Thoracic aorta (tissue), 2 donors: ENCODE results near the gene AGBL3. TPM values are rescaled to one million over a fixed set of nuclear protein-coding genes. Genes with fewer than 3 reads are reported as not detected.

Source experiments
- ATAC-seq: fragments of 150-250 bp; one replicate; pipeline ENCODE4 v1.8.0; 2017; ENCODE audit warnings: low read depth; ENCODE audit not compliant: insufficient number of reproducible peaks, low FRiP score
- DNase-seq: peaks from one replicate; pipeline ENCODE4 v3.0.0-alpha.2; 2020; ENCODE audit warnings: low spot score
- H3K27ac ChIP-seq, 2 donors: fragments of 200-600 bp; sonication (generic); 1 replicate in 1 of 2; 2 replicates in 1 of 2; pipeline ENCODE4 v1.5.1; 2016; ENCODE audit warnings: mild to moderate bottlenecking in 2 of 2, moderate library complexity in 2 of 2
- H3K27me3 ChIP-seq: fragments of 200-600 bp; sonication (generic); replicated peaks from 2 replicates; pipeline ENCODE4 v1.6.0; 2016; ENCODE audit warnings: mild to moderate bottlenecking; ENCODE audit not compliant: insufficient read depth
- H3K36me3 ChIP-seq: fragments of 200-600 bp; sonication (generic); one replicate; pipeline ENCODE4 v1.5.1; 2016
- H3K4me1 ChIP-seq, 2 donors: fragments of 200-600 bp; sonication (generic); 1 replicate in 1 of 2; 2 replicates in 1 of 2; pipeline versions ENCODE4 v1.5.1 to v1.6.0; 2016; ENCODE audit warnings: low read depth in 2 of 2, mild to moderate bottlenecking in 1 of 2; ENCODE audit not compliant: control insufficient read depth in 1 of 2
- H3K4me3 ChIP-seq: fragments of 200-600 bp; sonication (generic); 2 replicates; pipeline ENCODE4 v1.5.1; 2016; ENCODE audit warnings: mild to moderate bottlenecking
- H3K9me3 ChIP-seq: fragments of 200-600 bp; sonication (generic); 2 replicates; pipeline ENCODE4 v1.5.1; 2016
- CTCF ChIP-seq: fragments of 200-600 bp; sonication (generic); IDR thresholded peaks from one replicate; pipeline ENCODE4 v1.5.1; 2019; ENCODE audit warnings: antibody characterized with exemption
- total RNA-seq, 2 donors: library from RNA; depleted of rRNA; stranded (reverse); fragments of >200 nt; gene quantifications; one replicate each; pipeline versions ENCODE4 v1.1.0 to v1.2.3, GENCODE V29; 2016

AGBL3 gene
- total RNA-seq, 2 donors from 2014 or later: 0.28 to 0.54 TPM

- Histone ChIP-seq H3K36me3 (no peaks in the 10 kb centered on the region), H3K27me3 (no peaks in the 10 kb centered on the region), H3K4me3 (no peak overlapping the region), H3K9me3 (no peaks in the 10 kb centered on the region), H3K4me1 (peaks cover 0 to 6% of the 10 kb centered on the region in 2 donors), H3K27ac (no peak overlapping the region)
- no peak for TF ChIP-seq CTCF
- no peak for DNase-seq
- no peak for ATAC-seq
Measured at GRCh38 chr7:135100856-135101255, 114.5 kb downstream of the AGBL3 start.

DNA sequence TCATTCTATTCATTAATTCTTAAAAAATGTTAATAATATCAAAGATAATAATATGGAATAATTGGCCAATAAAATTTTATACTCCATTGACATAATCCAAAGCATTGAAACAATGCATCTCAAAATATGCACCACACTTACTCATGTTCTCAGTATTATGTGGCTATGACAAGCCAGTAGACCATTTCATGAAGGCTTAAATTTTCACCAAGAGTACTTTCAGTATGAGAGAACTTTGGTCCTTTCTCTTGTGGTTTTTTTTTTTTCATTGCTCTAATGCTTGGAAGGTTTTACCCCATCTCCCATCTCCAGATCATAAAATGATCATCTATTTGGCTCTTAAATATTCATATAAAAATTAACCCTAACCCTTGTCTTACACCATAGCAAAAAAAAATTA is 116.1 kb downstream of the AGBL3 start:
- TF ChIP-seq CTCF: no peak
- no peak for DNase-seq
- H3K27ac ChIP-seq: no peak overlapping the region
- no peaks in the 10 kb centered on the region for H3K36me3 ChIP-seq
- no peak for ATAC-seq
- no peaks in the 10 kb centered on the region for H3K9me3 ChIP-seq
- peaks cover 0 to 6% of the 10 kb centered on the region in 2 donors for H3K4me1 ChIP-seq
- no peaks in the 10 kb centered on the region for H3K27me3 ChIP-seq
- no peak overlapping the region for H3K4me3 ChIP-seq

DNA sequence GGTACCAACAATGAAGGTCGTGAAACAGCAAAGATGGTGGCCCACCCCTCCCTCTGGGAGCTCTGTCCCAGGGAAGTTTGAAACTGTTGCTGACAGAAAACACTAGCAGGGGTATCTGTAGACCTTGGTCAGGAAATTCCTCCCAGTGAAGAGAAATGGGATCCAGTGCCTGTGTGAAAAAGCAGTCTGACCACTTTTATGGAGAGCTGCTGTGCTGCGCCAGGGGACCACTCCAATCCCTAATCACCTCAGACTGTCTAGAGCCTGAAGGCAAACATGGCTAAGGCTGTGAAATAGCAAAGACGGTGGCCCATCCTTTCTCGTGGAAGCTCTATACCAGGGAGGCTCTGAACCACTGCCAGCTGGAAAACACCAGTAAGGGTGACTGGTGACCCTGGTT is 123.3 kb downstream of the AGBL3 start:
- no peak overlapping the region for H3K4me3 ChIP-seq
- H3K27me3 ChIP-seq: no peaks in the 10 kb centered on the region
- no peak for ATAC-seq
- no peak for DNase-seq
- no peaks in the 10 kb centered on the region for H3K4me1 ChIP-seq
- H3K9me3 ChIP-seq: no peaks in the 10 kb centered on the region
- H3K36me3 ChIP-seq: no peaks in the 10 kb centered on the region
- no peak overlapping the region for H3K27ac ChIP-seq
- no peak for TF ChIP-seq CTCF

GRCh38 chr7:135109976-135110375 is 123.7 kb downstream of the AGBL3 start:
- TF ChIP-seq CTCF: no peak
- no peaks in the 10 kb centered on the region for H3K36me3 ChIP-seq
- DNase-seq (no peak), ATAC-seq (no peak)
- no peak overlapping the region for H3K27ac ChIP-seq
- H3K27me3 ChIP-seq: no peaks in the 10 kb centered on the region
- no peaks in the 10 kb centered on the region for H3K9me3 ChIP-seq
- no peaks in the 10 kb centered on the region for H3K4me1 ChIP-seq
- H3K4me3 ChIP-seq: no peak overlapping the region

- no peak for DNase-seq
- no peak for ATAC-seq
- Histone ChIP-seq H3K36me3 (no peaks in the 10 kb centered on the region), H3K4me3 (no peak overlapping the region), H3K4me1 (no peaks in the 10 kb centered on the region), H3K27ac (no peak overlapping the region), H3K9me3 (no peaks in the 10 kb centered on the region), H3K27me3 (no peaks in the 10 kb centered on the region)
- no peak for TF ChIP-seq CTCF
Measured at GRCh38 chr7:135111379-135111778, 125.1 kb downstream of the AGBL3 start.
